ENCODE measurements around the gene ABCA8. TPM values are rescaled to one million over a fixed set of nuclear protein-coding genes. Genes with fewer than 3 reads are reported as not detected.
"Not testable (repeated sequence)": the region's sequence is repeated elsewhere in the genome, so short reads cannot be mapped to it uniquely, and the experiment has no call there.

ABCA8 gene
- total RNA-seq, 1 experiment from 2014 or later = not detected

DNA sequence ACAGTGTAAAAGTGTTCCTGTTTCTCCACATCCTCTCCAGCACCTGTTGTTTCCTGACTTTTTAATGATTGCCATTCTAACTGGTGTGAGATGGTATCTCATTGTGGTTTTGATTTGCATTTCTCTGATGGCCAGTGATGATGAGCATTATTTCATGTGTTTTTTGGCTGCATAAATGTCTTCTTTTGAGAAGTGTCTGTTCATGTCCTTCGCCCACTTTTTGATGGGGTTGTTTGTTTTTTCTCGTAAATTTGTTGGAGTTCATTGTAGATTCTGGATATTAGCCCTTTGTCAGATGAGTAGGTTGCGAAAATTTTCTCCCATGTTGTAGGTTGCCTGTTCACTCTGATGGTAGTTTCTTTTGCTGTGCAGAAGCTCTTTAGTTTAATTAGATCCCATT is 44.6 kb upstream of the ABCA8 start:
- not testable (repeated sequence) for H3K4me3 Mint-ChIP-seq; H2AFZ ChIP-seq (ENCODE audit: low read length); H3K79me2 ChIP-seq (ENCODE audit: insufficient read depth, low read length); H3K27ac Mint-ChIP-seq; H3K79me1 ChIP-seq (ENCODE audit: insufficient read depth, low read depth, low read length, poor library complexity, severe bottlenecking); H4K8ac ChIP-seq (replicated peaks; ENCODE audit: insufficient read length, low read depth, low read length); H3T11ph ChIP-seq (ENCODE audit: low read length); H3K56ac ChIP-seq (ENCODE audit: insufficient read length, low read depth, low read length); H3K18ac ChIP-seq (ENCODE audit: insufficient read length, low read depth, low read length); H2BK20ac ChIP-seq (ENCODE audit: low read depth, low read length, poor library complexity, severe bottlenecking); H4K91ac ChIP-seq (ENCODE audit: insufficient read length, low read depth, low read length); H2BK12ac ChIP-seq (ENCODE audit: insufficient read length, low read depth, low read length); H3K4ac ChIP-seq (ENCODE audit: low read depth, low read length); H3K27me3 ChIP-seq (ENCODE audit: insufficient read depth, low read length); H3K23me2 ChIP-seq (ENCODE audit: insufficient read length, low read depth, low read length, poor library complexity, severe bottlenecking); DNase-seq; H3K14ac ChIP-seq (ENCODE audit: insufficient read depth, low read length); H3K23ac ChIP-seq (ENCODE audit: insufficient read length, low read depth, low read length); H3K9ac ChIP-seq (ENCODE audit: extremely low read depth, insufficient read length, low read length); H3K9me3 ChIP-seq (ENCODE audit: control insufficient read depth, low read depth, low read length); H3K4me2 ChIP-seq (ENCODE audit: insufficient read depth, insufficient read length, low read length); H3K4me1 Mint-ChIP-seq; H3K27ac ChIP-seq (ENCODE audit: insufficient read length, low read depth, low read length); H2BK120ac ChIP-seq (ENCODE audit: low read depth, low read length, poor library complexity, severe bottlenecking); H2BK5ac ChIP-seq (ENCODE audit: insufficient read length, low read length); H2AK5ac ChIP-seq (ENCODE audit: insufficient read length, low read length); H4K5ac ChIP-seq (ENCODE audit: insufficient read length, low read depth, low read length); H3K36me3 Mint-ChIP-seq (ENCODE audit: insufficient read depth in 1 of 3, low read depth in 3 of 3); H3K27me3 Mint-ChIP-seq (ENCODE audit: low read depth); H3K4me1 ChIP-seq (ENCODE audit: insufficient read depth, low read length); H3K9me3 Mint-ChIP-seq; H2BK15ac ChIP-seq (ENCODE audit: low read depth, low read length); H4K20me1 ChIP-seq (ENCODE audit: control insufficient read depth, insufficient read depth, insufficient read length)
- WGBS (ENCODE audit: extremely low coverage, insufficient read length, low lambda C conversion rate) = no CpG with 5 or more reads among the region's 3 CpGs

Data from H9 (cell line).